DND-41 (cell line): Measurements from ENCODE around the gene MLYCD.

Source experiments
- CTCF ChIP-seq: IDR thresholded peaks from 2 replicates; pipeline ENCODE4 v1.5.1; 2012; ENCODE audit warnings: borderline replicate concordance, low read length, moderate library complexity, mild to moderate bottlenecking; ENCODE audit not compliant: poor library complexity, severe bottlenecking; ENCODE audit errors: extremely low read depth
- EZH2 ChIP-seq: IDR thresholded peaks from 3 replicates; pipeline ENCODE4 v1.6.1; 2012; ENCODE audit warnings: borderline replicate concordance, low read depth, mild to moderate bottlenecking, moderate library complexity, low read length, inconsistent platforms; ENCODE audit not compliant: severe bottlenecking

- TF ChIP-seq CTCF: no peak
- TF ChIP-seq EZH2: no peak
Observed at GRCh38 chr16:83973077-83973476, 74.2 kb downstream of the MLYCD start.
